ENCODE results near the gene LAMTOR3. TPM values are rescaled to one million over a fixed set of nuclear protein-coding genes. Genes with fewer than 3 reads are reported as not detected.
A peak's percentile ranks its signal among the peaks of the same experiment; 100 is the strongest.

LAMTOR3 gene
- total and polyA plus RNA-seq, 10 of the 15 experiments (the other 5 are each of a cell fraction or from before 2014, with no cell fraction given): 30.1 to 120 (median 65.5) TPM

DNA sequence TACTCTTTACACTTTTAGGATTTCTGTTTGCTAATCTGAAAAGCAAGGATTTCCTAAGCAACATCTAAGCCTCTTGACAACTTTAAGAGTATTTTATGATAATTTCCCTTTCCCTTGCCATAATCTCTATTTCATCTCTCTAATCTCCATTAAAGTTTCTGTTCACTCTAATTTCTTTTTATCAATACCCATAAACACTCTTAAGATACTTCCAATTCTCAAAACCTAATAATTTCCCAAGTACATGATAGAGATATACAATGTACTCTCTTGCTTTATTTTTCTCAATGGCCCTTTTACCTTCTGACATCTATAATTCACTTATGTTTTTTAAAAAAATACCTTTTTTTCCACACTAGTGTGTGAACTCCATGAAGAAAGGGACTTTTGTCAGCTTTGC is 50.8 kb downstream of the LAMTOR3 start (continued):
- TF ChIP-seq, protein P1, sequence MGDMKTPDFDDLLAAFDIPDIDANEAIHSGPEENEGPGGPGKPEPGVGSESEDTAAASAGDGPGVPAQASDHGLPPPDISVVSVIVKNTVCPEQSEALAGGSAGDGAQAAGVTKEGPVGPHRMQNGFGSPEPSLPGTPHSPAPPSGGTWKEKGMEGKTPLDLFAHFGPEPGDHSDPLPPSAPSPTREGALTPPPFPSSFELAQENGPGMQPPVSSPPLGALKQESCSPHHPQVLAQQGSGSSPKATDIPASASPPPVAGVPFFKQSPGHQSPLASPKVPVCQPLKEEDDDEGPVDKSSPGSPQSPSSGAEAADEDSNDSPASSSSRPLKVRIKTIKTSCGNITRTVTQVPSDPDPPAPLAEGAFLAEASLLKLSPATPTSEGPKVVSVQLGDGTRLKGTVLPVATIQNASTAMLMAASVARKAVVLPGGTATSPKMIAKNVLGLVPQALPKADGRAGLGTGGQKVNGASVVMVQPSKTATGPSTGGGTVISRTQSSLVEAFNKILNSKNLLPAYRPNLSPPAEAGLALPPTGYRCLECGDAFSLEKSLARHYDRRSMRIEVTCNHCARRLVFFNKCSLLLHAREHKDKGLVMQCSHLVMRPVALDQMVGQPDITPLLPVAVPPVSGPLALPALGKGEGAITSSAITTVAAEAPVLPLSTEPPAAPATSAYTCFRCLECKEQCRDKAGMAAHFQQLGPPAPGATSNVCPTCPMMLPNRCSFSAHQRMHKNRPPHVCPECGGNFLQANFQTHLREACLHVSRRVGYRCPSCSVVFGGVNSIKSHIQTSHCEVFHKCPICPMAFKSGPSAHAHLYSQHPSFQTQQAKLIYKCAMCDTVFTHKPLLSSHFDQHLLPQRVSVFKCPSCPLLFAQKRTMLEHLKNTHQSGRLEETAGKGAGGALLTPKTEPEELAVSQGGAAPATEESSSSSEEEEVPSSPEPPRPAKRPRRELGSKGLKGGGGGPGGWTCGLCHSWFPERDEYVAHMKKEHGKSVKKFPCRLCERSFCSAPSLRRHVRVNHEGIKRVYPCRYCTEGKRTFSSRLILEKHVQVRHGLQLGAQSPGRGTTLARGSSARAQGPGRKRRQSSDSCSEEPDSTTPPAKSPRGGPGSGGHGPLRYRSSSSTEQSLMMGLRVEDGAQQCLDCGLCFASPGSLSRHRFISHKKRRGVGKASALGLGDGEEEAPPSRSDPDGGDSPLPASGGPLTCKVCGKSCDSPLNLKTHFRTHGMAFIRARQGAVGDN (IDR thresholded peaks at IDR 0.05): no peak
- TF ChIP-seq ZNF24 (IDR thresholded peaks at IDR 0.05) (no peak), ZNF207 (IDR thresholded peaks at IDR 0.05; ENCODE audit: borderline replicate concordance) (no peak), MTA3 (IDR thresholded peaks at IDR 0.05; ENCODE audit: borderline replicate concordance, low read length) (no peak), CBX5 (IDR thresholded peaks at IDR 0.05; ENCODE audit: low read depth) (no peak), ATF7 (IDR thresholded peaks at IDR 0.05; ENCODE audit: low read depth) (no peak)

- H3K4me3 ChIP-seq: no peak overlapping the region
- peaks cover 12 to 49% of the 10 kb centered on the region in 2 experiments for H3K36me3 ChIP-seq (ENCODE audit: control insufficient read depth in 2 of 2, insufficient read depth in 2 of 2, low read length in 1 of 2)
- FAIRE-seq (peak; percentile 13), DNase-seq (ENCODE audit: low read depth, low spot score) (no peak), ATAC-seq (no peak)
- BruUV-seq (replicated peaks): no TSS peak
- SMC1A ChIA-PET (ENCODE audit: uncharacterized antibody, unreplicated experiment): no interaction called here
- intact Hi-C loops (cut with micrococcal nuclease; ENCODE audit: unreplicated experiment): no loop called here
- TF ChIP-seq RUNX3 (IDR thresholded peaks at IDR 0.05; ENCODE audit: low read length) (peak; percentile 50; the same call in 1 of the 2 replicates), MEF2B (IDR thresholded peaks at IDR 0.05; ENCODE audit: partially characterized antibody, poor library complexity, severe bottlenecking) (no peak)
- in situ Hi-C loops (cut with MboI): loop anchor here (25.0 kb wide), 1 partner anchor 1171 kb away; no protein-coding TSS in a partner anchor
- no peak overlapping the region for H3K27ac ChIP-seq (ENCODE audit: control insufficient read depth, insufficient read depth)
- H3K27me3 ChIP-seq (replicated peaks in 1 of 2; ENCODE audit: control insufficient read depth in 2 of 2, insufficient read depth in 2 of 2, low read length in 1 of 2): no peaks in the 10 kb centered on the region
- peaks cover 16% of the 10 kb centered on the region for H3K4me1 ChIP-seq (ENCODE audit: control insufficient read depth, insufficient read depth, low read length)
- CTCF ChIA-PET: interaction anchor here (1.2 kb wide), 1 partner anchor 33 kb away, joined by 3 read pairs; no protein-coding TSS in a partner anchor
- no peak overlapping the region for H3K9ac ChIP-seq (ENCODE audit: control insufficient read depth, insufficient read depth, low read length)
- no peaks in the 10 kb centered on the region for H3K9me3 ChIP-seq (replicated peaks; ENCODE audit: control insufficient read depth, insufficient read depth, low read length)
- H2AFZ ChIP-seq (ENCODE audit: control insufficient read depth, low read depth, low read length): no peak overlapping the region
- H3K4me2 ChIP-seq (ENCODE audit: control insufficient read depth, insufficient read depth): no peak overlapping the region
- RAD21 ChIA-PET (ENCODE audit: unreplicated experiment): no interaction called here
- WGBS (ENCODE audit: insufficient coverage, insufficient replicate concordance, low lambda C conversion rate, missing lambda C conversion rate): 54% methylated on average over 4 of the region's 4 CpGs
- POLR2A ChIA-PET: no interaction called here
- peaks cover 4% of the 10 kb centered on the region for H3K79me2 ChIP-seq (ENCODE audit: control insufficient read depth, insufficient read depth, low read length)
- no peaks in the 10 kb centered on the region for H4K20me1 ChIP-seq (ENCODE audit: control insufficient read depth, insufficient read depth)
These were observed 53.1 kb downstream of the LAMTOR3 start for GRCh38 chr4:99841129-99841528.

Measured in GM12878 (cell line).